OCI-M2 (cell line): ENCODE results near the gene RTN4.

ENCODE experiments used
- DNase-seq: peaks from one replicate; lab custom pipeline; 2025; ENCODE audit not compliant: unreplicated experiment; lab: John Stamatoyannopoulos, UW

The RTN4 gene

DNA sequence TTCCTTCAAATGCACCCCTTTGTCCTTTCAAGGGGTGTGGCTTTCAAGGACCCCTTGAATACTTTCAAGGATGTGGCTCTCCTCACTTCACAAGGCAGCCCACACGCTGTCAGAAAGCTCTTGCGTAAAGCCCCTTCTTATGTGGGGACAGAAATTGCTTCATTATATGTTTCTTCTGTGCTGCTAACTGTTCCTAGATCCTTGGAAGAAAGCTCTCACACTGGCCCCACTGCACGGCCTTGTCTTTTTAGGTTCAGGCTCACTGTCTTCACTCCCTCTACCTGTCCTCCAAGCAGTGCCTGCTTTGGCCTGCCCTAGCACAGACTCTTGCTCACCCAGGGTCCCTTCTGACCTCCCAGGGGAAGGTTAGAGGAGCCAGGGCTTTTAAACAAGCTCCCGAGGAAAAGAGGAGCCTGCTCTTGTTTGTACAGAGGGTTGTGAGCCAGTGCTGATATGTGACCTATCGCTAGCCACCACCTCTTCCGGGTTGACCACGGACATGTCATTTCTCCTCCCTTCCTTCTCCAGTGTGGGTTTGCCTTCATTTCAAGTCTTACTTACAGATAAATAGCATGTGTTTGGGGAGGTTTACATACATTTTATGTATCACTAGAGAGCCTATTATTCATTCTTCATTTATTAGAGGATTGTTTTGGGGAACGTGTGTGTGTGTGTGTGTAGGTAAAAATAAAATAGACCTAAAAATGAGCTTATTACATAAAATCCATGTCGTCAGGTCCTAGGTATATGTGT lies 94.7 kb downstream of the RTN4 start:
- DNase-seq: no peak

GRCh38 chr2:54954705-54955357 lies 95.4 kb downstream of the RTN4 start:
- DNase-seq: no peak

DNA sequence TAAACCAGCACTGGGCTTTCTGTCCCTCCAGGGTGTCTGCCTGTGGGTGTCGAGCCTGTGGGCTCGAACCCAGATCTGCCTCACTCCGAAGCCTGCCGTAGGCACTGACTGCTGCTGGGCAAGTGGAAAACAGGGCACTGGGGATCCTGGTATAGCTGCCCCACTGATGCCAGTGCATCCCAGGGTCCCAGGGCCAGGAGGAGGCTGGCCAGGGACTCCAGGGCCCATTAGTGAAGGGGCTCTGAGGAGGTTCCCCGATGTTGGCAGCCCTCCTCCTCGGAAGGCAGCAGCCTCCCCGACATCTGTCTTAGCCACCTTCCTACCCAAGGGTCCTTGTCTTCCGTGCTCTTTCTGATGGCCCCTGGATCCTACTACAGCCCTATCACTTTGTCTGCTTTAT lies 96.1 kb downstream of the RTN4 start:
- DNase-seq: no peak

DNA sequence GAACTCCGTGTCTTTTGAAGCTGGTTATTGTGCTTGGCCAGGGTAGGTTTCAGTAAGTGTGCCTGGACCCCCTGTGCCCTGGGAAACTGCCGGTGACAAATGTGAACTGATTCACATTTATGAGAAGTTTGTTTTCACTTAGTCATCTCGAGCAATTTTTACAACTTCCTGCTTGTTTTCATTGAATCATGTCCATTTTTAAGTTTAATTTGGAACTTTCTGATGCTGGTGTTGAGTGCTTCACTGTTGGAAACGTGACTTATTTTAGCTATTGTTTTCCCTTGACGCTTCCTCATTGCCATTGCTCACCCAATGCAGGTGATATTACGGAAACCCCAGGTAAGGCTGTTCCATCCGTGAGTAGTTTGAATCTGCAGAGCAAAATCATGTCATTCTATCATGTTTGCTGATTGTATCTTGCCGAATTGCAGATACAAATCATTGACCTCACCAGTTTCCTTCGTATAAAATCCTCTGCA lies 97.2 kb downstream of the RTN4 start:
- no peak for DNase-seq

DNA sequence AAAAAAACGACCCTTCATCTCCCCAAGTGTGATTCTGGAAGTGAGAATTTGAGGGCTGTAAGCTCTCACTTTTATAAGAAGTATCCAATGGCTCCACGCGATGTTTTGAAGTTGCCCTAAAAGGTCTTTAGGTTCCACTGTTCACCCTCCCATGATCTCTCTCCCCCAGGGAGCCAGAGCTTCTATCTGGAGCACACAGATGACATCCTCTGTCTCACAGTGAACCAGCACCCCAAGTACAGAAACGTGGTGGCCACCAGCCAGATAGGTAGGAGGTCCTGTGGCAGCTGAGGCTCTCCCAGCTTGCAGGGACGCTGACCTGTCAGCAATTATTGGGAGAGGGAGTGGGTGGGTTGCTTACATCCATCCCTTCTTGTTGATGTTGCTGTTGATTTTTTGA lies 97.8 kb downstream of the RTN4 start:
- no peak for DNase-seq

- no peak for DNase-seq
These were observed 99.4 kb downstream of the RTN4 start for GRCh38 chr2:54950811-54951210.

DNA sequence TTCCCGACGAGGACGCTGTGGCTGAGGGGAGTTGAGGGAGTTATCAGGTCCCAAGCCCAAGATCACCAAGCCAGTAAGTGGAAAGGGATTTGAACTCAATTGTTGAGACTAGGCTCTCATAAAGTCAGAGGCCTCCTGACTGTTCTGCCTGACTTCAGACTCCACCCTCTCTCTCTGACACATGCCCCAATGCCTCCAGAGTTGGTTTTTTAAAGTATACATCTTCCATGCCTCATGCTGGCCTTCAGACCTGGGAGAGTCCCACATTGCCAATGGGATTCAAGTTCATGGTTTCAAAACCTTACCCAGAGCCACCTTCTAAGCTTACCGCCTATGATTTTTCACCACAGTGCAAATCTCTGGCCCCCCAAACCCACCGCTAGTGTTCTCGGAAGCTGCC lies 100.8 kb downstream of the RTN4 start:
- no peak for DNase-seq

- no peak for DNase-seq
These were observed 102.1 kb downstream of the RTN4 start for GRCh38 chr2:54948120-54948519.

- no peak for DNase-seq
These were observed 102.6 kb downstream of the RTN4 start for GRCh38 chr2:54947646-54948045.

- no peak for DNase-seq
These were observed 103.1 kb downstream of the RTN4 start for GRCh38 chr2:54947136-54947535.

GRCh38 chr2:54946220-54946805 lies 103.9 kb downstream of the RTN4 start:
- no peak for DNase-seq

DNA sequence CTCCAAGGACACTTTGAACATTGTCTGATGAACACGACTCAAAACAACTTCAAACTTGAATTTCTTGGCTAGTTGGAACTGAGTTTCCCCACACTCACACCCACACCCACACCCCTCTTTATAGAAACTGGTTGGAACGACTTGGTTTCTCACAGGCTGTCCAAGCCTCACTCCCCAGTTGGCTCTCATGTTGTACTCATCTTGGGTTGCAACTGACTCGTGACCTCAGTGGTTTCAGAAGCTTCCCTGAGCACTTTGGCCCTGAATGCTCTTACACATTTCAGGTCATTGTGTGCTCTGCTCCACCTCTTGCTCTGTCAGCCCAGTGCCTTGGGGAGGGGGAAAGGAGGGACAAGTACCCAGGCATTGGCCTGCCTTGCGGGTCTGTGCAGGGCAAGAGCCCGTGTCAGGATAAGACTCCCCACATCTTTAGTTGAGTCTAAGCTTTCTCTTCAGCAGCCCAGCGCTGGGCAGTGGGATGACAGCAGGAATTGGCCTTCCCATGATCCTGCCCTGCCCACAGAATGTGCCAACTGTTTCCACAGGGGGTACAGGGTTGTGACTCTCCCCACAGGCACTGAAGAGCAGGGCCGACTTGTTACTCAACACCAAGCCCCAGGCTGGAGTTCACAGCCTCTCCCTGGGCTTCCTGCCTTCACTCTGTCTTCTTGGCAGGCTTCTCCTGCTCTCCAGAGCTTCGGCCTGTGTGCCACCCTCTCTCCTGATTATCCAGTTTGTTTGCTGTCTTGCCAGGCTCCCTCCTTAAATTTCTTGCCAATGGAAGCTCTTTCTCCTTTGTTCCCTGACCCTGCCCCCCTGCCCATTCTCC lies 104.6 kb downstream of the RTN4 start:
- no peak for DNase-seq

DNA sequence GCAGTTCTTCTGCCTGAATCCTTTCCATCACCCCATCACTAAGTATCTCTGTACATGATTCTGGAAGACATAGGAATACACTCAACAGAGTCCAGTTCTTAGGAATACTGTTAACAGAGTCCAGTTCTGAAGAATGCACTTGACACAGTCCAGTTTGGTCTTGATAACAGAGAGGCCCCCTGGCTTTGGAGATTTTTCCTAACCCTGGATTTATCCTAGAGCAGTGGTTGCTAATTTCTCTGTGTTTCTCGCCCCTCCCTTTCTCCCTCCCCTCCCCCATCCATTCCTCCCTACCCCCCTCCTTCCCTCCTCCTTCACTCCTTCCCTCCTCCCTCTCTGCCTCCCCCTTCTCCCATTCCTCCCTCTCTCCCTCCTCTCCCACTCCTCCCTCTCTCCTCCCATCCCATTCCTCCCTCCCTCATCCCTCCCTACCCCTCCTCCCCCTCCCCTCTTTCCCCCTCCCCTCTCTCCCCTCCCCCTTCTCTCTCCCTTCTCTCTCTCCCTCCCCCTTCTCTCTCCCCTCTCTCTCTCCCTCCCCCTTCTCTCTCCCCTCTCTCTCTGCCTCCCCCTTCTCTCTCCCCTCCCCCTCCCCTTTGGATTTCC lies 105.4 kb downstream of the RTN4 start:
- DNase-seq: no peak

- no peak for DNase-seq
These were observed 107.9 kb downstream of the RTN4 start for GRCh38 chr2:54942373-54942772.

DNA sequence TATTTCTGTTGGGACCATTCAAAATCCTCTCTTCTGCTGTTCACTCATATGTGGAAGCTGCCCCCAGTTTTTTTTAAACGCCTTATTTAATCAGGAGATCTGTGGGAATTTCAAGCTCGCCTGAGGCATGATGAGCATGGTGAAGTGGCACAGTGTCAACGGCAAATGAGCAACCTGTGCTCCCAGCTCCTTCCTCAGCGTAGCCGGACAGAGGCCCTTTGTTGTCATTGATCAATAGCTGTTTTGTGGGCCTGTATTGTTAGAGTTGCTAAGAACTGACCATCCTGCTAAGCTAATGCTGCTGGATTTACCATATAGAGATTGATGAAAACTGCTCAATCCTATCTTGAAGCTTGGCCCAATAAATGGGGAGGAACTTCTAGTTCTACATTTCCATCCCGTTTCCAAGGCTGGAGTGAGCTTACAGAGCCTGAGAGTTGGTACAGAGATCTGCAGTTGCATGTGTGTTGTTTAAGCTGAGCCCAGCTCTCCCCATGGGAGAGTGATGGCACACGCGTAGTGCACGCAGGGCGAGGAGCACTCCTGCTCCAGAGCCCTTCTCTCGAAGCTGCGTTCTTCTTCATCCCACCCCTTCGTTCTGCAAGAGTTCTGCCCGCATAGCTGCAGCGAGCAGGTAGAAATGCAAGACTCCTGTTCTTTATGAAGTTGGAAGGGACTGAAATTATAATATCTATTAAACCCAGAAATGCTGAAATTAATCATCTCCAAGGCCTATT lies 108.8 kb downstream of the RTN4 start:
- DNase-seq: no peak

DNA sequence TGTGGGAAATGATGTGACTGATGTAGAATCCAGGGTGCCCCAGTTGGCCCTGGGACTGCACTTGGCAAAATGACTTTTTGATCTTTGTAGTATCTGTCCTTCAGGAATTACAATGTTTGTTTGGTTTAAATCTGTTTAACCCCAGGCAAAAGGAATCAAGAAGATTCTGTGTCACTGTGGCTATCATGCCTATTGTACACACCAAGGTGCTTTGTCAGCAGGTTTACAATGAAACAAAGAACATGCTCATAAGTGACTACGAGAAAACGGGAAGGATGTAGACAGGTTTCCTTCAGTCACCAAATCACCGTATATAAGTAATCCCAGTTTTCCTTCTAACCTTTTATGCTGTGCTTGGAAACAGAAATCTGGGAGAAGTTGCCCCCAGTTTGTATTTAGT lies 109.5 kb downstream of the RTN4 start:
- DNase-seq: no peak

DNA sequence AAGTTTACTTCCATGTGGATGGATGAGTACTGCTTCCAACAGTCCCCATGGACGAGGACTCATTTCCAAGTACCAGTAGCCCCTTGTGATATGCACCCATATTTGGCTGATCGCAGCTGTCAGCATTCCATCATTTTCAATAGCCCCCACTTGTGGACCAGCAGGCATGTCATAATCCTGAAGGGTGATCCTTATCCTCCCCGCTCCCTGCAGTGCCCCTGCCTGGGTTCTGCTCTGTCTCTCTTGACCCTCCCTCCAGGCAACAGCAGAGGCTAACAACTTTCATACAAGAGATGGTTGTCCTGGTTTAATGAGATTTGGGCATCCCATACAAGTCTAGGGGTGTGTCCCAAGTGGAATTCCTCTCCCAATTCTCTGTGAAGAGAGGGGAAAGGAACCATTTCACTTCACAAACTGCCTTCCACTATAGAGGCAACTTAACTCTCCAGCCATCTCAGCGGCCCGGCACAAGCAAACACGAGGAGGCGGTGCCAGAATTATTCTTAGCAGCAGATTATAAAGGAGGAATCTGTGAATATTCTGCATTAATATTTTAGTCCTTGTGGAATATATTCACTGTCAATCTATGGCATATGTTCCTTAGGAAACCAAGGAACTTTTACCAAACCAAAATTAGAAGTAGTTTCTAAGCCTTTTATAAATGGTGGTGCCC lies 110.7 kb downstream of the RTN4 start:
- no peak for DNase-seq

DNA sequence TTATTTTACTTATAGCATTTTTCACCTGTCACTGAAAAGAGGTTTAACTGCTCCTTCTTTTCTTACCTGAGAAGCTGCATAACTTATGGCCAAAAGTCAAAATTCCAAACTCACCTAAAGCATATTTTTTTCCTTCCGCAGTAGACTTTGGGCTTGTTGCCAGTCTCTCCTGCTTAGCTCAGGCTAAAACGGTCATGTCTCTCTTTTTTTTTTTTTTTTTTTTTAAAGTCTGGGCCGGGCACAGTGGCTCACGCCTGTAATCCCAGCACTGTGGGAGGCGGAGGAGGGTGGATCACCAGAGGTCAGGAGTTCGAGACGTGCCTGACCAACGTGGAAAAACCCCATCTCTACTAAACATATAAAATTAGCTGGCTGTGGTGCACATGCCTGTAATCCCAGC lies 113.5 kb downstream of the RTN4 start:
- no peak for DNase-seq

DNA sequence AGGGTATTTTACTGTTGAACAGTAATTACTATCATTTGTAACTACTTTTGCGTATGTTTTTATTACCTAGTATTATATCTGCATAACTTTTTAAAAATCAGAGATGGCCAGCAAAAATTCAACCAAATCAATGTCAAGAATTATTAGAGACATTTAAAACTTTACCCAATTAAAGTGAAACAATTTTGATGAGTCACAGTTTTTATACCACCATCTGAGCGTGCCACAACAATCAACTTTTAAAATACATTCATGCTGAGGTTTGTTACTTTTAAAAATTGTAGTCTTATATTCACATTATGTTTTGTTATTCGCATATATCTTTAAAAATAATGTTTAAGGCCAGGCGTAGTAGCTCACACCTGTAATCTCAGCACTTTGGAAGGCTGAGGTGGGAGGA lies 114.9 kb downstream of the RTN4 start:
- no peak for DNase-seq

- no peak for DNase-seq
These were observed 118.8 kb downstream of the RTN4 start for GRCh38 chr2:54931473-54931872.
